A549 (cell line): Measurements from ENCODE around the gene AXL.
A peak's percentile ranks its signal among the peaks of the same experiment; 100 is the strongest.

ENCODE experiments used
- CHD2 ChIP-seq: fragments of 150-350 bp; IDR thresholded peaks from 2 replicates; pipeline ENCODE4 v1.6.1; 2014; ENCODE audit warnings: low read length; ENCODE audit not compliant: partially characterized antibody
- HDAC2 ChIP-seq: fragments of 200-600 bp; sonication (generic); IDR thresholded peaks from 2 replicates; pipeline ENCODE4 v1.6.1; 2016
- KDM1A ChIP-seq: fragments of 200-600 bp; sonication (generic); IDR thresholded peaks from 2 replicates; pipeline ENCODE4 v1.6.1; 2016; ENCODE audit warnings: low read depth, mild to moderate bottlenecking
- KDM5A ChIP-seq: fragments of 200-600 bp; sonication (generic); IDR thresholded peaks from 2 replicates; pipeline ENCODE4 v1.6.1; 2016; ENCODE audit warnings: antibody characterized with exemption, mild to moderate bottlenecking
- MAFK ChIP-seq: fragments of 450-650 bp; IDR thresholded peaks from 2 replicates; pipeline ENCODE4 v1.6.1; 2014; ENCODE audit not compliant: partially characterized antibody
- POLR2A ChIP-seq: IDR thresholded peaks from 2 replicates; pipeline ENCODE4 v1.6.1; 2012; ENCODE audit warnings: mild to moderate bottlenecking, low read length
- SREBF2 ChIP-seq: fragments of 450-650 bp; IDR thresholded peaks from 2 replicates; pipeline ENCODE4 v1.6.1; 2014; ENCODE audit warnings: mild to moderate bottlenecking, moderate library complexity
- TF ChIP-seq, protein P1 (sequence below): fragments of >200 bp; sonication (Bioruptor Twin); formaldehyde crosslinking; IDR thresholded peaks from 3 replicates; pipeline ENCODE4 v1.5.1; 2016
- TF ChIP-seq, protein P2 (sequence below): fragments of 250-450 bp; sonication (Bioruptor Pico); IDR thresholded peaks from 2 replicates; pipeline ENCODE4 v1.5.0; 2021; ENCODE audit warnings: mild to moderate bottlenecking, moderate library complexity, borderline replicate concordance

DNA sequence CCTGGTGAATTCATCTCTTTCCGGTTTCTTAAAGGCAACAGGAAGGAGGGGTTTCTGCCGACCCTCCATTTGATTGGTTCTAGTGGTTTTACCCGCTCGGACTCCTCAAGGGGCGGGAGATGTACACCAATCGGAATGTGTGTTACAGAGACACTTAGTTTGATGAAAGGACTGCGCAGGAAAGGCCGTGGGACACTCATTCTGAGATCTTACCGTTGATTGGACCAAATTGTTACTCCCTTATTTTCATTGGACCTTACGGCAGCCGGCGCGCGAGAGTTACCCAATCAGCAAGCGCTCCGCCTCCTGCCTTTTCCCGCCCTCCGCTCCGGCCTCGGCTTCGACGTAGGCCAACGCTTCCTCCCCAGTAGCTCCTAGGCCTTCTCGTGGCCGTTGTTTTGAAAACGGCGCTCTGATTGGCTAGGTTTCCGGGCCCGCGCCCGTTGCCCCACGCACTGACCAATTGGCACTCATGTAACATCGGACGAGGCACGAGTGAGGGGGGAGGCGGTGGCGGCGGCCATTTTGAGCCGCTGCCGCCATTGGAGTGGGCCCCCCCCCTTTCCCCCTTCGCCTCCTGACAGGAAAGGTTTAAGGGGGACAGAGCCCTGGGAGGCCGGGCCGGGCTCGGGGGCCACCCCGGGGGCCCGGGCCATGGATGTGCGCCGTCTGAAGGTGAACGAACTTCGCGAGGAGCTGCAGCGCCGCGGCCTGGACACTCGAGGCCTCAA, 45.0 kb downstream of the AXL start, which contains the start of gene HNRNPUL1:
- TF ChIP-seq, protein P1, sequence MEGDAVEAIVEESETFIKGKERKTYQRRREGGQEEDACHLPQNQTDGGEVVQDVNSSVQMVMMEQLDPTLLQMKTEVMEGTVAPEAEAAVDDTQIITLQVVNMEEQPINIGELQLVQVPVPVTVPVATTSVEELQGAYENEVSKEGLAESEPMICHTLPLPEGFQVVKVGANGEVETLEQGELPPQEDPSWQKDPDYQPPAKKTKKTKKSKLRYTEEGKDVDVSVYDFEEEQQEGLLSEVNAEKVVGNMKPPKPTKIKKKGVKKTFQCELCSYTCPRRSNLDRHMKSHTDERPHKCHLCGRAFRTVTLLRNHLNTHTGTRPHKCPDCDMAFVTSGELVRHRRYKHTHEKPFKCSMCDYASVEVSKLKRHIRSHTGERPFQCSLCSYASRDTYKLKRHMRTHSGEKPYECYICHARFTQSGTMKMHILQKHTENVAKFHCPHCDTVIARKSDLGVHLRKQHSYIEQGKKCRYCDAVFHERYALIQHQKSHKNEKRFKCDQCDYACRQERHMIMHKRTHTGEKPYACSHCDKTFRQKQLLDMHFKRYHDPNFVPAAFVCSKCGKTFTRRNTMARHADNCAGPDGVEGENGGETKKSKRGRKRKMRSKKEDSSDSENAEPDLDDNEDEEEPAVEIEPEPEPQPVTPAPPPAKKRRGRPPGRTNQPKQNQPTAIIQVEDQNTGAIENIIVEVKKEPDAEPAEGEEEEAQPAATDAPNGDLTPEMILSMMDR: peak; percentile 44
- TF ChIP-seq MAFK (peak; percentile 28), HDAC2 (peak; percentile 2; the same call in 1 of the 2 replicates), POLR2A (peak; percentile 29), CHD2 (peak; percentile 46), SREBF2 (peak; percentile 47), KDM1A (no peak), KDM5A (no peak; the same call in 1 of the 2 replicates)
- TF ChIP-seq, protein P2, sequence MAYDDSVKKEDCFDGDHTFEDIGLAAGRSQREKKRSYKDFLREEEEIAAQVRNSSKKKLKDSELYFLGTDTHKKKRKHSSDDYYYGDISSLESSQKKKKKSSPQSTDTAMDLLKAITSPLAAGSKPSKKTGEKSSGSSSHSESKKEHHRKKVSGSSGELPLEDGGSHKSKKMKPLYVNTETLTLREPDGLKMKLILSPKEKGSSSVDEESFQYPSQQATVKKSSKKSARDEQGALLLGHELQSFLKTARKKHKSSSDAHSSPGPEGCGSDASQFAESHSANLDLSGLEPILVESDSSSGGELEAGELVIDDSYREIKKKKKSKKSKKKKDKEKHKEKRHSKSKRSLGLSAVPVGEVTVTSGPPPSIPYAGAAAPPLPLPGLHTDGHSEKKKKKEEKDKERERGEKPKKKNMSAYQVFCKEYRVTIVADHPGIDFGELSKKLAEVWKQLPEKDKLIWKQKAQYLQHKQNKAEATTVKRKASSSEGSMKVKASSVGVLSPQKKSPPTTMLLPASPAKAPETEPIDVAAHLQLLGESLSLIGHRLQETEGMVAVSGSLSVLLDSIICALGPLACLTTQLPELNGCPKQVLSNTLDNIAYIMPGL (CRISPR knock-in tag): peak; percentile 99
